SK-N-MC (cell line): ENCODE results near the gene KRTAP4-11.
"Not testable (repeated sequence)": the region's sequence is repeated elsewhere in the genome, so short reads cannot be mapped to it uniquely, and the experiment has no call there.

Experiments used
- DNase-seq: peaks from one replicate; pipeline ENCODE4 v3.0.0-alpha.2; 2011; ENCODE audit warnings: low read depth, low spot score
- H3K27ac ChIP-seq: fragments of 200-600 bp; sonication (generic); 2 replicates; pipeline ENCODE4 v1.5.1; 2016; ENCODE audit warnings: mixed run types
- H3K36me3 ChIP-seq: fragments of 200-600 bp; sonication (generic); 2 replicates; pipeline ENCODE4 v1.6.1; 2017; ENCODE audit warnings: antibody characterized with exemption, low read length, mixed read lengths; ENCODE audit not compliant: insufficient read depth
- H3K4me3 ChIP-seq: fragments of 200-600 bp; sonication (generic); 2 replicates; pipeline ENCODE4 v1.5.1; 2016
- H3K9ac ChIP-seq: fragments of 200-600 bp; sonication (generic); 2 replicates; pipeline ENCODE4 v1.8.0; 2017; ENCODE audit warnings: mixed run types, mixed read lengths; ENCODE audit not compliant: insufficient read length
- H3K9me3 ChIP-seq: fragments of 200-600 bp; sonication (generic); 2 replicates; pipeline ENCODE4 v1.6.1; 2017; ENCODE audit warnings: low read depth, mild to moderate bottlenecking, antibody characterized with exemption, low read length, moderate library complexity, mixed read lengths
- EZH2 ChIP-seq: fragments of 200-600 bp; sonication (generic); IDR thresholded peaks from one replicate; pipeline ENCODE4 v1.6.1; 2017; ENCODE audit warnings: antibody characterized with exemption
- FOXP2 ChIP-seq: optimal IDR thresholded peaks from 2 replicates; pipeline ENCODE3; 2011; ENCODE audit warnings: mild to moderate bottlenecking, moderate library complexity; ENCODE audit not compliant: insufficient read depth; ENCODE audit errors: extremely low read length, control extremely low read depth
- POLR2AphosphoS5 ChIP-seq: IDR thresholded peaks from 2 replicates; pipeline ENCODE4 v1.6.1; 2012; ENCODE audit warnings: mild to moderate bottlenecking, low read depth, low read length, borderline replicate concordance

The KRTAP4-11 gene

GRCh38 chr17:41127371-41127770 is 9.2 kb upstream of the KRTAP4-11 start:
- no peak overlapping the region for H3K27ac ChIP-seq
- H3K4me3 ChIP-seq = no peak overlapping the region
- DNase-seq = no peak
- H3K9ac ChIP-seq = no peak overlapping the region
- H3K9me3 ChIP-seq = peaks cover 3% of the 10 kb centered on the region; the same call in 1 of the 2 replicates
- TF ChIP-seq FOXP2 = no peak
- no peak for TF ChIP-seq EZH2
- TF ChIP-seq POLR2AphosphoS5 = no peak
- no peaks in the 10 kb centered on the region for H3K36me3 ChIP-seq

DNA sequence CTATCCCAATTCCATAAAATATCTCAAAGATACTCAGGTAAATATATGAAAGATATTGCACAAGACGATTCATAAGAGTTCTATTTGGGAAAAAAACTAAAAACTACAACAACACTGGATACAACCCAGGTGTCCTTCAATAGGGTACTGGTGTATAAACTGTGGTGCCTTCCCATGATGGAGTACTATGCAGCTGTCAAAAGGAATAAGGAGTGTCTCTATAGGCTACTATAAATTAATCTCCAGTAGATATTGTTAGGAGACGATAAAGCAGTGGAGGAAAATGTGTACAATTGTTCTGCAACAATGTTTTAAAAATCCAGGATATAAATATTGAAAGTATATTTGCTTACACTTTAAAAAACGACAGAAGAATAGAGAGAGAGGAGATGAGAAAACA is 8.2 kb upstream of the KRTAP4-11 start:
- no peak overlapping the region for H3K27ac ChIP-seq
- no peak overlapping the region for H3K9ac ChIP-seq
- peaks cover 3% of the 10 kb centered on the region; the same call in 1 of the 2 replicates for H3K9me3 ChIP-seq
- H3K4me3 ChIP-seq = no peak overlapping the region
- H3K36me3 ChIP-seq = no peaks in the 10 kb centered on the region
- no peak for DNase-seq
- no peak for TF ChIP-seq EZH2
- no peak for TF ChIP-seq FOXP2
- no peak for TF ChIP-seq POLR2AphosphoS5

DNA sequence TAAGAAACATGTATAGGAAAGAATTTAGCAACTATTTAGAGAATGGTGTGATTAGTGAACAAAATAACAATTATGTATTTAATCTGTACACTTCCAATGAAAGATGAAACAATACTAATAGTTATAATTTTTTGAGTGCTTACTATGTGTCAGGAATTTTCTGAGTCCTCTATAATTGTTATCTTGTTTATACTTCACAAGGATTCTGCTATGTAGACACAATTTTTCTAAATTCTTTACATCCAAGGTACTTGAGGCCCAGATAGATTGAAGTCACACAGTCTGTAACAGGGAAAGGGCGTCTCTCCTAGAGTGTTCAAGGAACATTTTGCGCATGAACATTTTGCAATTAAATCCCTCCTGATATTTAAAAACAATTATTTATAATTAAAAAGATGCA is 6.9 kb upstream of the KRTAP4-11 start:
- Histone ChIP-seq H3K9ac (no peak overlapping the region), H3K27ac (no peak overlapping the region), H3K4me3 (no peak overlapping the region), H3K9me3 (peaks cover 3% of the 10 kb centered on the region; the same call in 1 of the 2 replicates), H3K36me3 (no peaks in the 10 kb centered on the region)
- TF ChIP-seq EZH2 (no peak), POLR2AphosphoS5 (no peak), FOXP2 (no peak)
- DNase-seq = no peak

DNA sequence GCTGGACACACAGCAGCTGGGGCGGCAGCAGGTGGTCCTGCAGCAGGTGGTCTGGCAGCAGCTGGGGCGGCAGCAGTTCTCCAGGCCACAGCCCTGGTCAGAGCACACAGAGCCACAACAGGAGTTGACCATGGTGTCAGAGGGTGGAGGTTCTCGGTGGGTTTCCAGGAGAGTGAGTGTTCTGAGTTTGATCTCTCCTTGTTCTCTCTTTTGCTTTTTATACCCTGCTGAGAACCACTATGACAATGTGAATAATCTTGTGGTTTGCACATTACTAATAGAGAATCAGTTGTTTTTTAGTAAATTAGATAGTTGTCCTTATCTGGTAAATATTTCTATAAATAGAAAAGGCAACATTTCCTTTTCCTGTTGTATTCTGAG is 5.8 kb upstream of the KRTAP4-11 start, which contains the start of gene KRTAP4-12:
KRTAP4-12 (minus strand) TSS at position 192 of the 381 bp plus-strand sequence; CDS start at position 132, 60 bp downstream.
- DNase-seq, H3K4me3 ChIP-seq, H3K9ac ChIP-seq, H3K27ac ChIP-seq, H3K36me3 ChIP-seq, H3K9me3 ChIP-seq: not testable (repeated sequence)

- H3K9me3 ChIP-seq, H3K4me3 ChIP-seq, H3K36me3 ChIP-seq, H3K9ac ChIP-seq, DNase-seq, H3K27ac ChIP-seq: not testable (repeated sequence)
These were observed 5.3 kb upstream of the KRTAP4-11 start for GRCh38 chr17:41123292-41123990.

DNA sequence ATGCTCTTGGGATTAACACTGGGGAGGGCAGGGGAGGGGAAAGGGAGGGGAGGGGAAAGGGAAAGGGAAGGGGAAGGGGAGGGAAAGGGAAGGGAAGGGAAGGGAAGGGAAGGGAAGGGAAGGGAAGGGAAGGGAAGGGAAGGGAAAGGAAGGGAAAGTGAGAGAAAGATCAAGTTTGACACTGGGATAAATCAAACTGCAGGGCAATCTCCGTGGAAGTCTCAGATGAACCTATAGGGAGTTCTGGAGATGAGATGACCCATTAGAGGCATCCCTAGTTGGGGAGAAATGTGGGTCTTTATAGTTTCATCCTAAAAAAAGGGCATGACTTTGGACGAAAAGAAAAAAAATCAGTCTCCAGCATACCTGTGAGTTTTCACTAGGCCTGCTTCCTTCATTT is 3.6 kb upstream of the KRTAP4-11 start:
- H3K27ac ChIP-seq = no peak overlapping the region
- H3K9me3 ChIP-seq = peaks cover 3% of the 10 kb centered on the region; the same call in 1 of the 2 replicates
- TF ChIP-seq EZH2 = no peak
- no peak for TF ChIP-seq POLR2AphosphoS5
- no peak for TF ChIP-seq FOXP2
- no peak overlapping the region for H3K4me3 ChIP-seq
- no peak for DNase-seq
- H3K9ac ChIP-seq = no peak overlapping the region
- no peaks in the 10 kb centered on the region for H3K36me3 ChIP-seq

DNA sequence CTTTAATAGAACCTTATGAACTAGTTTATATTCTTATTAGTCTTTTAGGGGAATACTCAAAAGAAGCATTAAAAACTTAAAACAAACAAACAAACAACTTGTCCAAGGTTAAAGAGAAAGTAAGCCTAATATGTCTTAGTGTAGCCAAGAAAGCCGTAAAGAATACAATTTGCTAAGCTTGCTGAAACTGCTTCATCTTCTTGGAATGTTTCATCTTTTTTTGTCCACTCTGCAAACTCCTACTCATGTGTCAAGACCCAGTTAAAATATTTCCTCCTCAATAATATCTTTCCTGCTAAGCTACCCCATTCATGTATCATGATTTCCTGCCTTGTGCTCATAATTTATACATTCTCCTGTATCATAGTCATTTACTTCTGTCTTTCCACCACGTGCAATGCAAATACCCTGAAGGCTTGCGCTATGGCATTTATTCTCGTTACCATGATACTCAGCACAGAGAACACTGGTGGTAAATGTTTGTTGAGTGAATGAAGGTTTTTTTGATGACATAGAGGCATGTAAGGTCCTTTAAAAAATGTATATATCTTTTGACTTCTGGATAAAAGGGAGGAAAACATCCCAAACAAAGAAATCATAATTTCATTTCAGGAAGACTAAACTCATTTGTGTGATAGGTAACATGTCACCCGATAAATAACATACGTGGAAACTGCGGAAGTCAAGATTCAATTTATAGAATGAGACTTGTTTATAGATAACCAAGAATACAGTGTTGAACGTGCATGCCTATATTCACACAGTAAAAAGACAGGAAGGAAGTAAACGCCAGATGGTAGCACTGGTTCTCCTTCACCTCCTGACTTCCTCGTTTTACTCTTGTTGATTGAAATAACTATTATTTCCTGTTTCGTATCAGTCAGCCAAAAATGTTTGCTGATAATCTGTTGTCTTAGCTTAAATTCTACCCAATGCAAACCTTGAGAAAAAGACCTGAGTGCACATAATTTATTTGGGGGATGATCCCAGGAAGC is 1.8 kb upstream of the KRTAP4-11 start:
- not testable (repeated sequence) for H3K9ac ChIP-seq, H3K9me3 ChIP-seq, H3K36me3 ChIP-seq
- peak overlapping the region; percentile 91 for H3K27ac ChIP-seq
- peak; percentile 86 for DNase-seq
- H3K4me3 ChIP-seq = peak overlapping the region; percentile 36; the same call in 1 of the 2 replicates

GRCh38 chr17:41118721-41119120 is 548 bp upstream of the KRTAP4-11 start:
- DNase-seq = no peak
- no peaks in the 10 kb centered on the region for H3K9me3 ChIP-seq
- TF ChIP-seq EZH2 (no peak), FOXP2 (no peak)

DNA sequence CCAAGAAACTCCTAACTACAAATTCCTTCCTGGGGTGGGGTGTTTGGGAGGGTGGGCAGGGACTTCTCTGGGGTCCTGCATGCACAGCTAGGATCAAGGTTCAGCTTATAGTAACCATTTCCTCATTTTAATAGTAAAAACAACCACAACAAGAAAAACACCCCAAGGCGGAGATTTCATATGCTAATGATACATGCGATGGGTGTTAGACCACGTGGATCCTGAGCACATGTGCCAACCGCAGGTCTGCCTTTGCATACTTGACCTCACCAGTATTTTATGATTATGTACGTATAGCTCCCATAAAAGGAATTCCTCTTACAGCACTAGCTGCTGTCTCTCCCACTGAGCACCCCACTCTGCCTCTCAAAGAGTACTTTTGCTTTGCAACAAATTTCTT is 1.9 kb downstream of the KRTAP4-11 start:
- Histone ChIP-seq H3K27ac (peak overlapping the region; percentile 43; the same call in 1 of the 2 replicates), H3K4me3 (peak overlapping the region; percentile 61), H3K36me3 (peaks cover under 1% of the 10 kb centered on the region; the same call in 1 of the 2 replicates), H3K9me3 (peaks cover 6% of the 10 kb centered on the region; the same call in 1 of the 2 replicates), H3K9ac (peak overlapping the region; percentile 6)
- peak; percentile 75 for DNase-seq
- TF ChIP-seq EZH2 = no peak
- no peak; the same call in 1 of the 2 replicates for TF ChIP-seq POLR2AphosphoS5
- TF ChIP-seq FOXP2 = no peak

More at GRCh38 chr17:41118721-41119120, 548 bp upstream of the KRTAP4-11 start:
- H3K36me3 ChIP-seq = no peaks in the 10 kb centered on the region
- no peak overlapping the region for H3K4me3 ChIP-seq
- H3K9ac ChIP-seq = no peak overlapping the region
- no peak overlapping the region for H3K27ac ChIP-seq
